HepG2 (cell line): ENCODE results near the gene SEPTIN10. TPM values are rescaled to one million over a fixed set of nuclear protein-coding genes. Genes with fewer than 3 reads are reported as not detected.

Source experiments
- ARNT ChIP-seq: fragments of 450-650 bp; IDR thresholded peaks from 2 replicates; pipeline ENCODE4 v1.6.1; 2017
- ARNTL ChIP-seq: sonication (generic); formaldehyde crosslinking; IDR thresholded peaks from 2 replicates; pipeline ENCODE4 v1.4.0; 2020; ENCODE audit warnings: mild to moderate bottlenecking, missing genetic modification reagents
- DZIP1 ChIP-seq: sonication (generic); formaldehyde crosslinking; IDR thresholded peaks from 2 replicates; pipeline ENCODE4 v1.5.0; 2020; ENCODE audit warnings: mild to moderate bottlenecking, missing genetic modification reagents
- GZF1 ChIP-seq: sonication (generic); formaldehyde crosslinking; IDR thresholded peaks from 2 replicates; pipeline ENCODE4 v1.5.1; 2020; ENCODE audit warnings: mild to moderate bottlenecking, missing genetic modification reagents
- HDAC2 ChIP-seq: sonication (generic); formaldehyde crosslinking; IDR thresholded peaks from 2 replicates; pipeline ENCODE4 v1.4.0; 2020; ENCODE audit warnings: missing genetic modification reagents
- IKZF1 ChIP-seq: fragments of 450-650 bp; IDR thresholded peaks from 2 replicates; pipeline ENCODE4 v1.7.1; 2016
- ISL2 ChIP-seq: sonication (generic); formaldehyde crosslinking; IDR thresholded peaks from 2 replicates; pipeline ENCODE4 v1.5.0; 2020; ENCODE audit warnings: missing genetic modification reagents
- JUNB ChIP-seq: sonication (generic); formaldehyde crosslinking; IDR thresholded peaks from 2 replicates; pipeline ENCODE4 v1.8.0; 2022; ENCODE audit warnings: missing genetic modification reagents, mild to moderate bottlenecking, borderline replicate concordance
- KAT8 ChIP-seq: IDR thresholded peaks from 2 replicates; pipeline ENCODE4 v1.6.1; 2016; ENCODE audit warnings: missing genetic modification reagents, missing compliant biosample characterization
- KDM5A ChIP-seq: fragments of 200-600 bp; sonication (generic); IDR thresholded peaks from 2 replicates; pipeline ENCODE4 v1.7.0; 2018; ENCODE audit warnings: antibody characterized with exemption, mild to moderate bottlenecking, low read length, borderline replicate concordance
- MED8 ChIP-seq: sonication (generic); formaldehyde crosslinking; IDR thresholded peaks from 2 replicates; pipeline ENCODE4 v1.8.1; 2023; ENCODE audit warnings: mild to moderate bottlenecking, missing genetic modification reagents; ENCODE audit not compliant: insufficient replicate concordance
- MIXL1 ChIP-seq: IDR thresholded peaks from 2 replicates; pipeline ENCODE4 v1.6.1; 2016
- PPARG ChIP-seq: conservative IDR thresholded peaks from 2 replicates; pipeline ENCODE4 v1.6.1; 2016; ENCODE audit warnings: missing biosample characterization, missing genetic modification reagents
- RBM39 ChIP-seq: fragments of 200-400 bp; formaldehyde crosslinking; IDR thresholded peaks from one replicate; pipeline ENCODE4 v1.6.1; 2018; ENCODE audit warnings: antibody characterized with exemption, mild to moderate bottlenecking, low read depth, low read length; ENCODE audit not compliant: poor library complexity, severe bottlenecking
- SMC3 ChIP-seq: IDR thresholded peaks from 2 replicates; pipeline ENCODE4 v1.6.1; 2011; ENCODE audit warnings: low read length, improper control_type of control experiment
- TIGD3 ChIP-seq: sonication (generic); formaldehyde crosslinking; IDR thresholded peaks from 2 replicates; pipeline ENCODE4 v1.5.1; 2020; ENCODE audit warnings: mild to moderate bottlenecking, missing genetic modification reagents, borderline replicate concordance
- ZBTB20 ChIP-seq: sonication (generic); formaldehyde crosslinking; IDR thresholded peaks from 2 replicates; pipeline ENCODE4 v1.8.1; 2023; ENCODE audit warnings: missing genetic modification reagents, low read depth, mild to moderate bottlenecking, borderline replicate concordance
- ZFY ChIP-seq: sonication (generic); formaldehyde crosslinking; IDR thresholded peaks from 2 replicates; pipeline ENCODE4 v1.4.0; 2020; ENCODE audit warnings: missing genetic modification reagents
- ZKSCAN5 ChIP-seq: sonication (generic); formaldehyde crosslinking; IDR thresholded peaks from 2 replicates; pipeline ENCODE4 v1.5.1; 2020; ENCODE audit warnings: mild to moderate bottlenecking, missing genetic modification reagents
- ZNF34 ChIP-seq: sonication (generic); formaldehyde crosslinking; IDR thresholded peaks from 2 replicates; pipeline ENCODE4 v1.4.0; 2020; ENCODE audit warnings: mild to moderate bottlenecking, missing genetic modification reagents, borderline replicate concordance
- ZNF343 ChIP-seq: sonication (generic); formaldehyde crosslinking; IDR thresholded peaks from 2 replicates; pipeline ENCODE4 v1.4.0; 2020; ENCODE audit warnings: mild to moderate bottlenecking, missing genetic modification reagents
- ZNF546 ChIP-seq: sonication (generic); formaldehyde crosslinking; conservative IDR thresholded peaks from 2 replicates; pipeline ENCODE4 v1.8.1; 2023; ENCODE audit warnings: mild to moderate bottlenecking, missing genetic modification reagents
- ZNF660 ChIP-seq: sonication (generic); formaldehyde crosslinking; IDR thresholded peaks from 2 replicates; pipeline ENCODE4 v1.5.1; 2020; ENCODE audit warnings: mild to moderate bottlenecking, low read depth, missing genetic modification reagents, borderline replicate concordance
- ZNF713 ChIP-seq: sonication (generic); formaldehyde crosslinking; IDR thresholded peaks from 2 replicates; pipeline ENCODE4 v1.4.0; 2020; ENCODE audit warnings: mild to moderate bottlenecking, missing genetic modification reagents
- polyA plus RNA-seq, 8 experiments: library from polyadenylated mRNA; depleted of rRNA in 3 of 8; stranded (reverse) in 7 of 8; unstranded in 1 of 8; fragments of >200 nt; fragmentation: Illumina TruSeq in 4 of 8; extraction: Trizol in 4 of 8; gene quantifications; 2 replicates each; pipeline versions ENCODE4 v1.2.1 to v1.2.3, GENCODE V29; 2011 to 2016; ENCODE audit warnings: low read depth in 4 of 8, missing spikeins in 1 of 8, mixed read lengths in 1 of 8; ENCODE audit not compliant: insufficient read depth in 1 of 8
- total RNA-seq, 5 experiments: library from RNA; depleted of rRNA; stranded (reverse); fragments of >200 nt; fragmentation: Illumina TruSeq; extraction: Trizol; gene quantifications; 2 replicates each; pipeline ENCODE4 v1.2.3, GENCODE V29; 2016; ENCODE audit warnings: low read depth in 1 of 5

The SEPTIN10 gene
- total and polyA plus RNA-seq, 2 of the 13 experiments (the other 11 are each of a cell fraction or from before 2014, with no cell fraction given), result 45.8 to 67.5 TPM

GRCh38 chr2:109545828-109546713 lies 67.7 kb downstream of the SEPTIN10 start (continued):
- TF ChIP-seq TIGD3 (CRISPR knock-in tag) (no peak), ZNF660 (CRISPR knock-in tag) (no peak), ZNF713 (CRISPR knock-in tag) (no peak), IKZF1 (no peak), ZKSCAN5 (CRISPR knock-in tag) (no peak), ZBTB20 (CRISPR knock-in tag) (no peak), ZNF34 (CRISPR knock-in tag) (no peak), RBM39 (no peak), PPARG (no peak; the same call in 1 of the 2 replicates), ZFY (CRISPR knock-in tag) (peak; percentile 26; the same call in 1 of the 2 replicates), SMC3 (peak; percentile 98), ZNF546 (no peak), MIXL1 (CRISPR knock-in tag) (no peak), ZNF343 (no peak), KAT8 (CRISPR knock-in tag) (peak; percentile 70), MED8 (CRISPR knock-in tag) (no peak), JUNB (CRISPR knock-in tag) (no peak), ARNT (no peak), DZIP1 (no peak), GZF1 (CRISPR knock-in tag) (no peak), ARNTL (CRISPR knock-in tag) (no peak), ISL2 (CRISPR knock-in tag) (0 out of 2 replicates have a peak, but pooled peaks have one; percentile 21), KDM5A (0 out of 2 replicates have a peak, but pooled peaks have one; percentile 38), HDAC2 (CRISPR knock-in tag) (0 out of 2 replicates have a peak, but pooled peaks have one; percentile 42)
